ENCODE results near the gene ISM1. TPM values are rescaled to one million over a fixed set of nuclear protein-coding genes. Genes with fewer than 3 reads are reported as not detected.

ISM1 gene
- total and polyA plus RNA-seq, 2 of the 13 experiments (the other 11 are each of a cell fraction or from before 2014, with no cell fraction given) = 0.40 to 1.4 TPM

DNA sequence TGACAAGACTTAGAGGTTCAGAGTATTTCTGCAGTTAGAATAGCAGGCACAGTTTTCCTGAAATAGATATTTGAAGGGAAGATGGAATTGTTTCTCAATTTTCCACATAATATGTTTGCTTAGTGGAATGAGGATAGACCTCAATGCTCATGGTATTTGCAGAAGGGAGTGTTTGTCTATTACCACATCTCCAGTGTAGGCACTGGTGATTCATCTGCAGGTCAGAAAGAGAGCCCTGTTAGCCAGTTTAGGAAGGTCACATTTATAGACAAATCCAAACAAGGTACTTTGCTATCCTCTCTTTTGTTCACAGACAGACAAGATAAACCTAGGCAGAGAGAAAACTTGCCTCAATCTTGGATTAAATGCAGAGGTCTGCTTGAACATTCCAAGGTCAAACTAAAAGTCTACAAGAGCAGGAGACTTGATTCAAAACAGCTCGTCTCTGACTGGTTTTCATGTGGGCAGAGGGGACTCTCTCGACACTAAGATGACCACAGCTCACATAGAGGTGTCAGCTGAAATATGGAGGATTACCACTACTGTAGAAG, 22.8 kb downstream of the ISM1 start (continued):
- TF ChIP-seq ZNF883 (CRISPR knock-in tag; IDR thresholded peaks at IDR 0.05; ENCODE audit: not compliant biosample characterization) = no peak
- peak; percentile 88; the same call in 1 of the 2 replicates for TF ChIP-seq ZNF772 (CRISPR knock-in tag; IDR thresholded peaks at IDR 0.05)
- no peak for TF ChIP-seq ZNF180 (CRISPR knock-in tag; IDR thresholded peaks at IDR 0.05; ENCODE audit: borderline replicate concordance, low read depth)
- TF ChIP-seq, protein P1, sequence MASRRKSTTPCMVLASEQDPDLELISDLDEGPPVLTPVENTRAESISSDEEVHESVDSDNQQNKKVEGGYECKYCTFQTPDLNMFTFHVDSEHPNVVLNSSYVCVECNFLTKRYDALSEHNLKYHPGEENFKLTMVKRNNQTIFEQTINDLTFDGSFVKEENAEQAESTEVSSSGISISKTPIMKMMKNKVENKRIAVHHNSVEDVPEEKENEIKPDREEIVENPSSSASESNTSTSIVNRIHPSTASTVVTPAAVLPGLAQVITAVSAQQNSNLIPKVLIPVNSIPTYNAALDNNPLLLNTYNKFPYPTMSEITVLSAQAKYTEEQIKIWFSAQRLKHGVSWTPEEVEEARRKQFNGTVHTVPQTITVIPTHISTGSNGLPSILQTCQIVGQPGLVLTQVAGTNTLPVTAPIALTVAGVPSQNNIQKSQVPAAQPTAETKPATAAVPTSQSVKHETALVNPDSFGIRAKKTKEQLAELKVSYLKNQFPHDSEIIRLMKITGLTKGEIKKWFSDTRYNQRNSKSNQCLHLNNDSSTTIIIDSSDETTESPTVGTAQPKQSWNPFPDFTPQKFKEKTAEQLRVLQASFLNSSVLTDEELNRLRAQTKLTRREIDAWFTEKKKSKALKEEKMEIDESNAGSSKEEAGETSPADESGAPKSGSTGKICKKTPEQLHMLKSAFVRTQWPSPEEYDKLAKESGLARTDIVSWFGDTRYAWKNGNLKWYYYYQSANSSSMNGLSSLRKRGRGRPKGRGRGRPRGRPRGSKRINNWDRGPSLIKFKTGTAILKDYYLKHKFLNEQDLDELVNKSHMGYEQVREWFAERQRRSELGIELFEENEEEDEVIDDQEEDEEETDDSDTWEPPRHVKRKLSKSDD (CRISPR knock-in tag; IDR thresholded peaks at IDR 0.05; ENCODE audit: low read depth) = peak; percentile 73; the same call in 1 of the 2 replicates
- TF ChIP-seq, protein P2, sequence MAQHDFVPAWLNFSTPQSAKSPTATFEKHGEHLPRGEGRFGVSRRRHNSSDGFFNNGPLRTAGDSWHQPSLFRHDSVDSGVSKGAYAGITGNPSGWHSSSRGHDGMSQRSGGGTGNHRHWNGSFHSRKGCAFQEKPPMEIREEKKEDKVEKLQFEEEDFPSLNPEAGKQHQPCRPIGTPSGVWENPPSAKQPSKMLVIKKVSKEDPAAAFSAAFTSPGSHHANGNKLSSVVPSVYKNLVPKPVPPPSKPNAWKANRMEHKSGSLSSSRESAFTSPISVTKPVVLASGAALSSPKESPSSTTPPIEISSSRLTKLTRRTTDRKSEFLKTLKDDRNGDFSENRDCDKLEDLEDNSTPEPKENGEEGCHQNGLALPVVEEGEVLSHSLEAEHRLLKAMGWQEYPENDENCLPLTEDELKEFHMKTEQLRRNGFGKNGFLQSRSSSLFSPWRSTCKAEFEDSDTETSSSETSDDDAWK (CRISPR knock-in tag; IDR thresholded peaks at IDR 0.05) = no peak
- peak; percentile 97 for TF ChIP-seq ERF (CRISPR knock-in tag; IDR thresholded peaks at IDR 0.05)
- TF ChIP-seq MLX (CRISPR knock-in tag; IDR thresholded peaks at IDR 0.05) = peak; percentile 92
- peak; percentile 97 to 99 for TF ChIP-seq EP300 (IDR thresholded peaks at IDR 0.05; ENCODE audit: low read depth in 2 of 2, low read length in 2 of 2)
- peak; percentile 98 for TF ChIP-seq EP300 (CRISPR knock-in tag; IDR thresholded peaks at IDR 0.05; ENCODE audit: borderline replicate concordance)
- TF ChIP-seq CCDC6 (CRISPR knock-in tag; IDR thresholded peaks at IDR 0.05) = peak; percentile 93; the same call in 1 of the 2 replicates
- TF ChIP-seq ZNF576 (CRISPR knock-in tag; IDR thresholded peaks at IDR 0.05) = no peak
- TF ChIP-seq RAD21 (CRISPR knock-in tag; IDR thresholded peaks at IDR 0.05) = no peak
- TF ChIP-seq HES4 (CRISPR knock-in tag; IDR thresholded peaks at IDR 0.05; ENCODE audit: borderline replicate concordance) = no peak
- TF ChIP-seq, protein P3, sequence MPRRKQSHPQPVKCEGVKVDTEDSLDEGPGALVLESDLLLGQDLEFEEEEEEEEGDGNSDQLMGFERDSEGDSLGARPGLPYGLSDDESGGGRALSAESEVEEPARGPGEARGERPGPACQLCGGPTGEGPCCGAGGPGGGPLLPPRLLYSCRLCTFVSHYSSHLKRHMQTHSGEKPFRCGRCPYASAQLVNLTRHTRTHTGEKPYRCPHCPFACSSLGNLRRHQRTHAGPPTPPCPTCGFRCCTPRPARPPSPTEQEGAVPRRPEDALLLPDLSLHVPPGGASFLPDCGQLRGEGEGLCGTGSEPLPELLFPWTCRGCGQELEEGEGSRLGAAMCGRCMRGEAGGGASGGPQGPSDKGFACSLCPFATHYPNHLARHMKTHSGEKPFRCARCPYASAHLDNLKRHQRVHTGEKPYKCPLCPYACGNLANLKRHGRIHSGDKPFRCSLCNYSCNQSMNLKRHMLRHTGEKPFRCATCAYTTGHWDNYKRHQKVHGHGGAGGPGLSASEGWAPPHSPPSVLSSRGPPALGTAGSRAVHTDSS (CRISPR knock-in tag; conservative IDR thresholded peaks at IDR 0.05) = no peak
- no peak for TF ChIP-seq ZNF546 (CRISPR knock-in tag; conservative IDR thresholded peaks at IDR 0.05)
- TF ChIP-seq HOXA5 (CRISPR knock-in tag; IDR thresholded peaks at IDR 0.05) = peak; percentile 99
- no peak for TF ChIP-seq ZNF282 (IDR thresholded peaks at IDR 0.05; ENCODE audit: partially characterized antibody)
- no peak for TF ChIP-seq ZBTB46 (CRISPR knock-in tag; IDR thresholded peaks at IDR 0.05; ENCODE audit: borderline replicate concordance)

Measured in HepG2 (cell line).